NK-92 (cell line): ENCODE measurements around the gene RNF128.

Source experiments
- DNase-seq: peaks from one replicate; lab custom pipeline; 2025; ENCODE audit not compliant: unreplicated experiment; lab: John Stamatoyannopoulos, UW

Gene RNF128, protein sequence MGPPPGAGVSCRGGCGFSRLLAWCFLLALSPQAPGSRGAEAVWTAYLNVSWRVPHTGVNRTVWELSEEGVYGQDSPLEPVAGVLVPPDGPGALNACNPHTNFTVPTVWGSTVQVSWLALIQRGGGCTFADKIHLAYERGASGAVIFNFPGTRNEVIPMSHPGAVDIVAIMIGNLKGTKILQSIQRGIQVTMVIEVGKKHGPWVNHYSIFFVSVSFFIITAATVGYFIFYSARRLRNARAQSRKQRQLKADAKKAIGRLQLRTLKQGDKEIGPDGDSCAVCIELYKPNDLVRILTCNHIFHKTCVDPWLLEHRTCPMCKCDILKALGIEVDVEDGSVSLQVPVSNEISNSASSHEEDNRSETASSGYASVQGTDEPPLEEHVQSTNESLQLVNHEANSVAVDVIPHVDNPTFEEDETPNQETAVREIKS

DNA sequence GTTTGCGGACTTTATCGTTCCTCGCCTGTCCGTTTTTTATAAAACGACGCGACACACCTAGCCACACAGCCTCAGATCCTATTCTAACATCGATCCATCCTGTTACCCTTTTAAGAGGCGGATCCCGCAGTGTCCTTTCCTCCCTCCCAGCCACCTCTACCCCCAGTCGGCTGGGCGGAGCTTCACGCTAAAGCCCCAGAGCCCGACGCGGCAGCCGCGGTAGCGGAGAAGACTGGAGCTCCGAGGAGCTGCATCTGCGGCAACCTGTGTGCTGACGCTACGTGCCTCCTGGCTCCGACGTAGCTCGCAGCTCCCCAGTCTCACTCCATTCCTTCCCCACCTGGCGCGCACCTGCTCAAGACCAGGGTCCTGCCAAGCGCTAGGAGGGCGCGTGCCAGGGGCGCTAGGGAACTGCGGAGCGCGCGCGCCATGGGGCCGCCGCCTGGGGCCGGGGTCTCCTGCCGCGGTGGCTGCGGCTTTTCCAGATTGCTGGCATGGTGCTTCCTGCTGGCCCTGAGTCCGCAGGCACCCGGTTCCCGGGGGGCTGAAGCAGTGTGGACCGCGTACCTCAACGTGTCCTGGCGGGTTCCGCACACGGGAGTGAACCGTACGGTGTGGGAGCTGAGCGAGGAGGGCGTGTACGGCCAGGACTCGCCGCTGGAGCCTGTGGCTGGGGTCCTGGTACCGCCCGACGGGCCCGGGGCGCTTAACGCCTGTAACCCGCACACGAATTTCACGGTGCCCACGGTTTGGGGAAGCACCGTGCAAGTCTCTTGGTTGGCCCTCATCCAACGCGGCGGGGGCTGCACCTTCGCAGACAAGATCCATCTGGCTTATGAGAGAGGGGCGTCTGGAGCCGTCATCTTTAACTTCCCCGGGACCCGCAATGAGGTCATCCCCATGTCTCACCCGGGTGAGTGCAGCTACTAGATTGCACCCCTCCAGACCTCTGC, at the start of gene RNF128:
RNF128 (plus strand) TSS at position 217 of the 953 bp plus-strand sequence; CDS start at position 430, 213 bp downstream.
- no peak for DNase-seq

- no peak for DNase-seq
These were observed 45.8 kb upstream of the RNF128 start for GRCh38 chrX:106680716-106681115.

- DNase-seq = no peak
These were observed 42.3 kb upstream of the RNF128 start for GRCh38 chrX:106684207-106684606.

DNA sequence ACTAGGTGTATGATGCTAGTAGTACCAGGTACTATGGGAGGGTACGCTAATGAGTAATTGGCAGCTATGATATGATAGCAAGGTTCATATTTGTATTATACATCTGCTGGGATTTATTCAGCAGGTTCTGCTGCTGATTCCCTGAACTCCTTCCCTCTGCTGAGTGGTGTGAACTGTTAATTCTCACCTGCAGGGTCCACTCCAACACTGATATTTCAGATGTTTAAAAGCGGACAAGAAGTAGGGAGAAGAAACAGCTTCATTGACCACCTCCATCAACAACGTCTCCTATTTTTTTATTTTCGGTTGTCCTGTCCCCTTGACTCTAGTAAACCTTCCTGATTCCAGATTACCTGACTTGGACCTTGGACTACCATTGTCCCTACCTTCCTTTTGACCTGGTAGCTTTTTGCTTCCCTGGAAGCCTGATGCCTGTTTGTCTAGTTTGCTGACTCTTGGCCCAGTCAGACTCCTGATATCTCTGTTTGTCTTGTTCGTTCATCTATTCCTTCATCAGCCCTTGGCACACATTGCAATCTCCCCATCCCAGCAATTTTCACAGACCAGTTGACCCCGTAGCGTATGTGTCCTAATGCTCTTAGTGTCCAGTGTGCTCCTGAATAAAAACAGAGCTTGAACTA, 34.0 kb upstream of the RNF128 start:
- no peak for DNase-seq

DNA sequence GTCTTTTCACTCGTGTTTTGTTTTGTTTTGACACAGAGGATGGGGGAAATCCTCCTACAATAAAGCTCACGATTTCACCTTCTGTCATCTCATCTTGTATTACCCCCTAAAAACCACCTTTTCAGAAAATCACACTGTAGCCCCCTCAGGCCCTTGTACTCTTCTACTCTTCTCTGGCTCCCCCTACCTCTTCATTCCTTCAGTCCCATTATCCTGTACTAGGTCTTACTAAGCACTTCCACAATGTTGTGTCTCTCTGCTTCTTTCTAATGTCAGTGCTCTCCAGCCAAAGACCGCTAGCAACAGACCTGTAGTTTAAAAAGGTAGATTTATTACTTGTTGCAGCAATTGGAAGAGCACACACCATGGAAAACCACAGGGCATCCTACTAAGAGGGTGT, 30.0 kb upstream of the RNF128 start:
- no peak for DNase-seq

DNA sequence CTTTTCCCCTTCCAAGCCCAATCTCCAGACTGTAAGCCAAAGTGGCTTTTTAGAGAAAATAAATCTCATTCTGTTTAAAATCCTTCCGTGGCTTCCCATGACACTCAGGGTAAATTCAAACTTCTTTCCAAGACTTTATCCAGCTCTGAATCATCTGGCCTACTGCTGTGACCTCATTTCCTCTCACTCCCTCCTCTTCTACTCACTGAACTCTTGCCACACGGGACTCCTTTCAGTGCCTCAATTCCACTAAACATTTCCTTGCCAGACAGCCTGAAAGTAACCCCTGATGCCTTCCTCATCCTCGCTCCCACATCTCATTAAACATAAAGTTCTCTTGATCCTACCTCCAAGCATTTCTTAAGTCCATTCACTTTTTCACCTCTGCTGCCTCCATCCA, 27.8 kb upstream of the RNF128 start:
- DNase-seq = no peak

GRCh38 chrX:106702636-106703035, 23.9 kb upstream of the RNF128 start:
- no peak for DNase-seq

- no peak for DNase-seq
These were observed 20.0 kb upstream of the RNF128 start for GRCh38 chrX:106706466-106706865.

DNA sequence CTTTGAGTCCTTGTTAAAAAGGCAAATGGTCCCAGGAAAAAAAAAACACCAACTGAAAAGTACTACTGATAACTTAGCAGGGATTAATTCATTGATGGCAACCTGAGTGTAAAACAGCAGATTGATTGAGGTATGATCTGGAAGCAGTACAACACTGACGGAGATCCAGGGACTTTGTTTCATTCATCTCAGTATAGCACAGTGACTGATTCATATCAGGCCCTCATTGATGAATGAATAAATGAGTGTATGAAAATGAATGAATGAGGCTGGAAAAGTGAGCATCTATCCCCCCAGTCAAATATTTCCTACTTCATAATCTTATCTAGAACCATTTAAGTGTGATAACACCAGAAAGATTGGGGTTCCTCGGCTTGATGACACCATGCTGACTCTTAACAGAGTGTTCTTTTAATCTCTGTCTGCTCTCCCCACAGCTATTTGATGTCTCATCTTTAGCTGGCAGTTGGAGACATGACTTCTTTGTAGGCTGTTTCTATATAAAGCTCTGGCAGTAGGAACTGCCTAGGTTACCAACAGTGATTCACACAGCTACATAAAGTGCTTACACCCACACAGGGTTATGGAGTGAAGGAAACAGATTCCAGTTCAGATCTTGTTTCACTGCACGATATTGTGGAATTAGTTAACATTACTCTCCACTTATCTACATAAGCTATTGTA, 18.6 kb upstream of the RNF128 start:
- no peak for DNase-seq

DNA sequence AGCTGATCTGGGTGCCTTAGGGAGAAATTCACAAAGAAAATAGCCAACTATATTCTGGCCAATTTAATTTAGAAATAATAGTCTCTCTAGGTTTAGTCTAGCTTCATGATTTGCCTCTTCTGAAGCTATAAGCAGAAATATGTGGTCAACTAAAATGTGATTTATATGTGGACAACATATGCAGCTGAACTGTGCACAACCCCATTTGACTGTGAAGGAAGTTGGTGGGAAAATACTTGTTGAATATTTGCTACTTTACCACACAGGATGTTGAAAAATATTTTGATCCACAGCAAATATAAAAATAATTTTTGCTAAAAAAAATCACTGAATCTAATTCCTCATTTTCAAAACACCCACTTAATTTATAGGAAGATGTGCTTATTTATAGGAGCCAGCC, 15.7 kb upstream of the RNF128 start:
- DNase-seq = no peak

GRCh38 chrX:106711375-106711774, 15.1 kb upstream of the RNF128 start:
- DNase-seq = no peak

DNA sequence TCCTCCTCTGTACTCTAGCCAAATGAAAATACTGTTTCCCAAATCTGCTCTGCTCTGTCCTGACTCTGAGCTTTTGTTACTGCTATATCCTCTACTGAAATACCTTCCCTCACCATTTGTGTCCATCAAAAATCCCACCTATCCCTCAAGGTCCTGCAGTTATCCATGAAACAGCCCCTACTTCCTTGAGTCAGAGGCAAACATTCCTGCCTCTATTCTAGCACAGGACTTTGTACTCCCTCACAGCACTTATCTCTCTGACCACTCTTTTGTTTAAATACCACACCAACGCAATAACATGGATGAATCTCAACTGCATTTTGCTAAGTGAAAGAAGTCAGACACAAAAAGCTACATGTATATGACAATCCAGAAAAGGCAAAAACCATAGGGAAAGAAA, 10.5 kb upstream of the RNF128 start:
- no peak for DNase-seq

GRCh38 chrX:106716463-106716862, 10.0 kb upstream of the RNF128 start:
- DNase-seq = no peak

DNA sequence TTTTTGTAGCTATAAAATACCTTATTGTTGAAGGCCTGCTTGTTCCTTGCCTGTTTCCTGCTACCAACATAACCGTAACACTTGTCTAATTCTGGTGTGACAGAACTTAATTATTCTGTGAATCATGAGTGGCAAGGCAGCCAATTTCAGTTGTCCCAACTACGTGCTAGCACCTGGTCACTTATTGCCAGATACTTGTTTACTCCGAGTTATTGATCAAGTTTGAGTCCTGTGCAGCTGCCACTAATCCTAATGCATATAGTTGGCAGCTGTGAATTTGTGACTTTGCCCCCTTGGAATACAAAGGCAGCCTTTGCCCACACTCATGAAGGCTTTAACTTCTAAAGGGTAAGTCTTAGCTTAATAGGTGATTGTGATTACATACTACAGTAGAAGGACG, 7.8 kb upstream of the RNF128 start:
- no peak for DNase-seq

DNA sequence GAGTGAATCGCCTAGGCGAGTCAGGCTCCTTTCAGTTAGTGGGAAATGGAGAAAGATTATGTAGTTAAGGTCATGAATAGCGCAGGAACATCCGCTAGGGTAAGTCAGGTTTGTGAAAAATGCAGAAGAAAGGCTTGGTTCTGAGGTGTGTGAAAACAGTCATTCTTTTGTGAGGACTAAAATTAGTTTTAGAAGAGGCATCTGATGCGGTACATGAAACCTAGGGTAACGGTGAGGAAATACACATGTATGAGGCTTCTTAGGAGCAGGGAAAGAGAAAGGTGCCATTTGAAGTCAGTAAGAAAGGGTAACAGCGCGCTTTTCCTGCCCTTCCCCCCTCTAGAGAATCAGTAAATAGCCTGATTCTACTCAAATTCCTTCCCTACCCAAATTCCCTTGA, 570 bp upstream of the RNF128 start:
- DNase-seq = no peak

- no peak for DNase-seq
These were observed 1.8 kb downstream of the RNF128 start for GRCh38 chrX:106728337-106728736.

DNA sequence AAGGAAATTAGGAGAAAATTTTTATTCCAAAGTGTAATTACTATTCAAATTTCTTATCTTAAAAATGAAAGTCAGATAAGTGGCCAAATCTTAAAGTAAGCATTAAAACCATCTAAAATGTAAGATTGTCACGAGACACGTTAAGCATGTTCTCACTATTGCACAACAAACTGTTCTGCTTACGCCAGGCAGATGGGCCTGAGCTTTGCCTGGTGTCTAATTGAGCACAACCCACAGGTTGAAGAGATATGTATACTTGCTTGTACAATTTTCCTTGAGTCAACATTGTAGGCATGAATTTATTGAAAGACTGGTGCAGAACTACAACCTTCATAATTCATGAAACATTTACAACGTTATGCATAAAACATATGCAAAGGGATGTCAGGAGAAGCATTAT, 3.9 kb downstream of the RNF128 start:
- DNase-seq = no peak

DNA sequence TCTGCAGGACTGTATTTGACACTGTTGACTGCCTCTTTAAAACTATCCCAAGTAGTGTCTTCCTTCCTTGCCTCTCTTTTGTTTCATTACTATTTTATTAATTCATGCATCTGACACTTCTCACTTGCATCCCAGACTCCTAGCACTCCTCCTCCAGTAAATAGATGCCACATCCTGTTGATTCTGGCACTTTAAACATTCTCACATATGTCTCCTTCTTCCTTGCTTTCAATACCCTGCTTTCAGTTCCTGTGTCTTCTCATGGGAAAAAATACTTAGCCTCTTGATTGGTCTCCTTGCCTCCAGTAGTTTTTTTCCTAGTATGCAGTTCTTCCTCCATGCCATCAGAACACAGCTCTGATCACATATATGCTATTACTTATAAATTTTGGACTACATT, 5.1 kb downstream of the RNF128 start:
- no peak for DNase-seq

GRCh38 chrX:106734827-106735226, 8.3 kb downstream of the RNF128 start:
- no peak for DNase-seq

DNA sequence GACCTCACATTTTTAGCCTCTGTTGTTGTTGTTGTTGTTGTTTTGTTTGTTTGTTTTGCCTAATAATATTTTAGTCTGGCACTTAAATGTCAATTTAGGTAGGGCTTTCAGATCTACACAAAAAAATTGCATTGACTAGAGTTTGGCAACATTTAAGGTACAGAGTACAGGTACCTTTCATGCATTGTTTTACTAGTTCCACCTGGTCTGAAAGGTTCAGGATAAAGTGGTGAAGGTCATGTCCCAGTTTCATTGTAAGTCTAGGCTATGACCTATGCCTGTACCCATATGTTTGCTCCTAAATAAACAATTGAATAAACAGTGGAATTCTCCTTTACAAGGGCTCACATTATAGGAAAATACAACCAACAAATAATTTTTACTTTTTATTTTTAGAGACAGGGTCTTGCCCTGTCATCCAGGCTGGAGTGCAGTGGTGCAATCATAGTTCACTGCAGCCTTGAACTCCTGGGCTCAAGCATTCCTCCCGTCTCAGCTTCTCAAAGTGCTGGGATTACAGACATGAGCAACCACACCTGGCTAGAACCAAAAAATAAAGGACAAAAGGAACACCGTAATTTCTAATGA, 13.8 kb downstream of the RNF128 start:
- DNase-seq = no peak

- no peak for DNase-seq
These were observed 15.7 kb downstream of the RNF128 start for GRCh38 chrX:106742193-106742592.
